HG03039 (cell line): ENCODE measurements around the gene USP49.
"Not testable (repeated sequence)": the region's sequence is repeated elsewhere in the genome, so short reads cannot be mapped to it uniquely, and the experiment has no call there.

Source experiments
- ATAC-seq: cut with Tn5 transposase; IDR thresholded peaks from one replicate; pipeline ENCODE4 v1.9.1; 2021; ENCODE audit warnings: mild to moderate bottlenecking, moderate library complexity; ENCODE audit not compliant: unreplicated experiment

USP49 gene

GRCh38 chr6:41783106-41783780 is 111.9 kb downstream of the USP49 start:
- ATAC-seq, result no peak

DNA sequence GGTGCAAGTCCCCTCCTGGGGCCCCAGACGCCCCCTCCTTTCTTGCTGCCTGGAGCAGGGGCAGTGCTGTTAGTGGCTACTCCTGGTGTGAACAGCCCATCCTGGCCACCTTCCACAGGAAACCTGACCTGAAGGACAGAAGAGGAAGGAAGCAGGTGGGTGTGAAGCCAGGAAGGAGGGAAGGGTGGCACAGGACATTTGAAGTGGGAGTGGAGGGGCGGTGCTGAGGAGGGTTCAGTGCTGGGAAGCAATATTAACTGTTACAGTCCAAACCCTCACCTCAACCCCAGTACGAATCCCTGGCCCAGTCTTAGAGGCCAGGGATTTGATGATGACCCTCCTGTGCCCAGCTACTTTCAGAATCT is 113.8 kb downstream of the USP49 start:
- no peak for ATAC-seq

DNA sequence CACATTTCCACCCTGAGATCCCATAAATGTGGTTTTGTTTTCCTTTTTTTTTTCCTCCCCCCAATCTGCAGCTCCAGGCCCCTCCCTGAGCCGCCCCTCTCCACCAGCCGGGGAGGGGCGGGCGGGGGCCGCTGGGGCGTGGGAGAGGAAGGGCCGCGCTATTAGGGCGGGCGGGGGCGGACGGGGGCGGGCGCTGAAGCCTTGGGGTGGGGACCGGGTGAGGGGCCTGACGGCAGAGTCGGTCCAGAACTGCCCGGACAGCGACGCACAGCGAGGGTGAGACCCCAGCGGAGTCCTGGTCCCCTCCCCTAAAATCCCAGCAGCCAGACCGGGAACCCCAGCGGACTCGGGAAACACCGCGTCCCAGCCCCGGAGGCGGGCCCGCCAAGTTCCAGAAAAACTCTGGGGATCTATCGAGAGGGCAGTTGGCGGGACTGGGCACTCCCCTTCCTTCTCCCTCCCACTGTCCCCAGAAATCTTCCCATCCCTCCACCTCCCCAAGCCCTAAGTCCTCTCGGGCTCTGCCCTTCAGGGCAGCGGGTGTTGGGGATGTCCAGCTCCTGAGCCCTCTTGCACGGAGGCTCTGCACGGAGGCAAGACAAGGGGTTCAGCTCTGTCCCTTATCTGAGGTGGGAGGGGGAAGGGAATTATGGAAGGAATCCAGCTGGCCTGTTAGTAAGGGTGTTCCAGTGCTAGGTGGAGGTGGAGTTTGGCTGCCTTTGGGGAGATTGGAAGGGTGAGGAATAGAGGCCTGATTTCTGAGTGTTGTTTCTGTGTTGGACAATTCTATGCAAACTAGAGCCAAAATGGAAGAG is 114.4 kb downstream of the USP49 start, which contains the start of gene PRICKLE4:
TSS of gene PRICKLE4 (plus strand) at position 232 of the 815 bp plus-strand sequence. CDS start 2,692 bp downstream, outside the sequence.
- ATAC-seq, result no peak

DNA sequence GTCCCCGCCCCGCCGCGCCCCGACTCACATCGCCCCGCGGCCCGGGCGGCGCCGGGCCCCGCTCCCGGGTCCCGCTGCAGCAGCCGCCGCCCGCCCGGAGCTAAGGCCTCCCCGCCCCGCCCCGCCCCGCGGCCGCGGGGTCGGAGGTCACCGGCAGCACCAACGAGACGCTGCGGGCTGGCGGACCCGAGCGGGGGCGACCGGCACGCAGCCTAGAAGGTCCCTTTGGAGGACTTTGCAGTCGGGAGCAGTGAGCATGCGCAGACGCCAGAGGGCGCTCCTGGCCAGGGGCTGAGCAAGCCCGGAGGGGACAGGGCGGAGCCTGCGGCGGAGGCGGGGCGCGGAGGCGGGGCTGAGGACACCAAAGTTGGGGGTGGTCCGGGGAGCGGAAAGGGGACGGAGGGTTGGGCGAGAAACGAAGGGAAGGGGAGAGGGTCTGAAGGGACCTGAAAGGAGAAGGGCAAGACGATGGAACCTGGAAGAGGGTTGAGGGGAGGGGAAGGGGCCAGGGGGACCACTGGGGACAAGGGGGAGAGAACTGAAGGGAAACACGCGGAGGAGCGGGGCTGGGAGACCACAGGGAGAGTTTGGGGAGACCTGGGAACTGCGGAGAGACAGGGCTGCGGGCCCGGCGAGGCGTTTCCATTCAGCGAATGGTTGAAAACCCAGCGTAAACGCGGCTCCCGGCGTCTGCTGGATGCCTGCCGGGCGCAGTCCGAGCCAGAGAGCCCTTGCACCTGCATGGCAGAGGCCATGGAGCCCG is 115.2 kb downstream of the USP49 start, which contains the start of gene FRS3:
TSS of gene FRS3 (minus strand) at position 113 of the 763 bp plus-strand sequence. CDS start 2,913 bp downstream, outside the sequence.
- ATAC-seq, result peak; percentile 88

DNA sequence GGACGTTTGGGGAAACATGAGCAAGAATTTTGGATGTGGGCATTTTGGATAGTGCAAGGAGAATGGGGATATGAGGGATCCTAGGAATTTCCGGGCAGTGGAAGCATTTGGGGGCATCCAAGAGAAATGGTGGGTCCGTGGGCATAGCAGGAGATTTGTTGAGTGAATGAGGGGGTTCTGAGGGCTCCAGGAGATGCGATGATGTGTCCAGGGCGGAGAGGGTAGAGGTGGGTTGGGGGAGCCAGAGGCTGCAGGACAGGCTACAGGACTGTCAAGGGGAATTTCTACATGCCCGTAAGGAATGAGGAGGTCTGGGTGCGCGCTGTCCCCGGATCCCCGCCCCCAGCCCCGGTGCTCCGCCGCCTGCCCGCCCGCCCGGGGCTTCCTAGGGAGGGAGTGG is 115.8 kb downstream of the USP49 start:
- no peak for ATAC-seq

DNA sequence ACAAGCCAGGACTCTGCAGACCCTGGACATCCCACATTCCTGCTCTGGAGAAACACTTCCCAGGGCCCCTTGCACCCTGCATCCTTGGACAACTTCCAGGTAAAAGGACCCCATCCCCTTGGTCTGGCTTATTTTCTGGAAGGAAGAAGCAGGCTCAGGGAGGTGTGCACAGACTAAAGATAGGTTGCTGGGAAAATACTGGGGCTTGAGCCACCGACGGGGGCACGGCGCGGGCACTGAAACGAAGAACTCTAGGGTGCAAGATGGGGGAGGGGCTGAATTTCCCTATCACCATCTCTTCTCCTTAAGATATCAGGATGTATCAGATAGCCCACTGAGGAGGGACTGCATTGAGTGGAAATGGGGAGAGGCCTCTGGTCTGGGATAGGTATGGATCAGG is 116.3 kb downstream of the USP49 start:
- no peak for ATAC-seq

DNA sequence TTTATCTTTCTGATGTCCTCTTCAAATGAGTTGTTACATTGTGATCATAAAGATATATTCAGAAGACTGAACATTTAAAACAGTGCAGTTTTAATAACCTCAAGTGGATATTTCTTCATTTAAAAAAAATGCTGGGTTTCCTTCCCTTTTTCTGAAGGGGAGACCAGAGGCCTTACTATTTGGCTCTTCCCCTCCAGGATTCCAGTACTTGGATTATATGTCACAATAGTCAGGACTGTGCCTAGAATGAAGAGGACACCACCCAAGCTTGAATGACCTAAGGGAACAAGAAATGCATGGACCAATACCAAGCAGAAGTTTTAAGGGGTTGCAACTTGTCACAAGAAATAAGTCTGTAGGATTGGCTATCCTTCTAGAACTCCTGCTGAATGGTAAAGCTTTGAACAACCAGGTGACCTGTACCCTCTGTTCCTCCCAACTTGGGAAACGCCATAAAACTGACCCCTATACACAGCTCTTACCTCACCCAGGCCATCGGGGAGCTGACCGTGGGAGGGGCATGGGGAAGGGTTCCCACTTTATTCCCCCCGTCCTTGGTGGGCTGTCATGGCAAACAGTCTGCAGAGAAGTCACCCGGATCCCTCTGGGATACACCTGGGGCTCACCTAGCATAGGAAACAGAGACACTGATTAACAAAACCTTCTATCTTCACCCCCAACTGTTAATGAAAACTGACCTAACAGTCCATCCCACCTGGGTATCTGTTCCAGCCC is 117.5 kb downstream of the USP49 start:
- no peak for ATAC-seq

DNA sequence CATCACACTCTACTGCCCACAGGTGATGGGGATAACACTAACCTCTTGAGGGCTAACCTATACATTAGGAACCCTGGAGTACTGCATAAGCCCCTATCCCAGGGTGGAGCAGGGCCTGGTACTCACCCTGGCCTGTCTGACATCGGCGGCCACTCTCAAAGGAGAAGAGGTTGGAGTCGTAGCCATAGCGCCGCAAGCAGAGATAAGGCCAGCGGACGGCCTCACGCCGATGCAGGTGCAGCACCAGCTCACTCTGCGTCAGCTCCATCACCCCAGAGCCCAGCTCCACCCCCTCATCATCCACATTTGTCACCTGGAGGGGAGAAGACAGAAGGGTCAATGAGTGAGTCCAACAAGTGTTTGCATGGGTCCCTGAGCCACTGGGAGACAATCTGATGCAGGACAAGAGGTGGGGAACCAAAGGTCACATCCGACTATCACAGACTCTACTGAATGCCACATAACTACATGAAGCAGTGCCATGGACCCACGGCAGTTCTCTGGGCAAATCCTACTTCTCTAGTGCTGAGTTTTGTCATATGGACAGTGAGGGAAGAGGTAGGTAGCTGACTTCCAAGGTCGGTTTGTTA is 119.8 kb downstream of the USP49 start:
- no peak for ATAC-seq

DNA sequence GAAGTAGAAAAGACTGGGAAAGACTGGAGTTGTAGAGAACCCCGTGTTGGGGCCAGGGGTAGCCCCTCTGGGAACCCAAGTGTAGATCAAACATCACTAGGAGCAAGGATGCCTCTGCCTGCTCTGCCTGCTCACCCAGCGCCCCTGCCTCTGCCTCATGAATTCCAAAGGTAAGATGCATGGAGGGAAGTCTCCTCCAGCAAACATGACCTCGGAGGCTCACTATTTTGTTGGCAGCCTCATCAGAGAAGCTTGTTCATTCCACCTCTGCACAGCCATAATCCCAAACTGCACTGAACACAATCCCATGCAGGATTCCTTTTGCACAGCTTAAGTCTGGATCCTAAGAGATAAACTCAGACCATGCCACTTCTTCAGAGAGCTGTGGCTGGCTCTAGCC is 120.3 kb downstream of the USP49 start:
- no peak for ATAC-seq

GRCh38 chr6:41771058-41771983 is 123.9 kb downstream of the USP49 start:
- ATAC-seq, result no peak

GRCh38 chr6:41770381-41771057 is 124.7 kb downstream of the USP49 start:
- ATAC-seq, result no peak

GRCh38 chr6:41769376-41769775 is 125.8 kb downstream of the USP49 start:
- no peak for ATAC-seq

DNA sequence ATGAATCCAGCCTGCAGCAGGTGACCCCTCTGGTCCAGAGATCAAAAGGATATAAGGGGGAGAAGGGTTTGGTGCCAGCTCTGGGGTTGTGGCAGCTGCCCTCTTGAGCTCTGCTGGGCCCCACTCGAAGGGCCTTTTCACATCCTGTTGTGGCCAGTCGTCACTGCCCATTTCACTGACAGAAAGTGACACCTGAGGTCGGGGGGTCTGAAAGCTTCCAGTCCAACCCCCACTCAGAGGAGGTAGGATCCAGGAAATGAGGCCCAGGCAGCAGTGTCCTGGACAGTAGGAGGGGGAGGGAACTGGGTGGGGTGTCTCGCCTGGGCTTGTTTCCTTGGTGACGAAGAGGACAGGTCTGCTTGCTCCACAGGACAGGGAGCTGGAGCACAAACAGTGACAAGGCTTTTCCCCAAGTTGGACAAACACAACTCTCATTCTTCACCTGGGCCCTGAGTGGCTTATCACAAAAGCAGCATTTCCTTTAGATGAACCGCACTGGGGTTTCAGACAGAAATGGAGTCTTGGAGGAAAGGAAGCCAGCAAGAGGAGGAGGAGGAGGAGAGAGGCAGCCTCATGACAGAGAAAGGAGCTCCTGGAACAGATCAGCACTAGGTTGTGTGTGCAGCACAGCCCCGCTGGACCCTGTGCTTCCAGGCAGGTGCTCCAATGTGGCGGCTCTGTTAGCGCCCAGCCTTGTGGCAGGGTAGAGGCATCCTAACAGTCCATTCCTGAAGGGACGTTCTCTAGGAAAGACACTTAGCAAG is 126.4 kb downstream of the USP49 start:
- ATAC-seq, result no peak

- no peak for ATAC-seq
Observed at GRCh38 chr6:41767112-41767833, 127.9 kb downstream of the USP49 start.

GRCh38 chr6:41766043-41766664 is 129.0 kb downstream of the USP49 start:
- not testable (repeated sequence) for ATAC-seq

DNA sequence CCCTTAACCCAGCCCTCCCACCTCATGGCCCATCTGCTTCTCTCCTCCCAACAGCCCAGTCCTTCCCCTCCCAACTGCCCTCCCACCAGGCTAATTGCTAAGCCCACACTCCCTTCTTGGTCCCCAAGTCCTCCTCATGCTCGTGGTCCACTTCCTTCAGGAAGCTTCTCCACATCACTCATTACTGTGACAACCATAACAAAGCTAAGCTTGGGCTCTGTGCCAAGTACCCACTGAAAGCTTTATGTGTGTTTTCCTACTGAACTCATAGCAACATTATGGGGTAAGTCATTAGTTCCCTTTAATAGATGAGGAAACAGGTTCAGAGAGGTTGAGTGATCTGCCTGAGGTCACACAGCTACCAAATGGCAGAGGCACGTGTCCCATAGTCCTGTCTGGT is 131.7 kb downstream of the USP49 start:
- no peak for ATAC-seq
